Liver (tissue), 9 donors: Measurements from ENCODE around the gene PREX1. TPM values are rescaled to one million over a fixed set of nuclear protein-coding genes. Genes with fewer than 3 reads are reported as not detected.

Experiments used
- DNase-seq: peaks from one replicate; pipeline ENCODE4 v3.0.0-alpha.2; 2017; ENCODE audit warnings: low spot score
- H3K27ac ChIP-seq, 2 donors: one replicate each; pipeline ENCODE4 v1.7.0; 2013; ENCODE audit warnings: inconsistent platforms in 2 of 2, low read length in 2 of 2, control low read depth in 1 of 2, low read depth in 1 of 2, mild to moderate bottlenecking in 1 of 2
- H3K27me3 ChIP-seq, 4 donors: one replicate each; pipeline versions ENCODE4 v1.6.1 to v1.7.0; 2013; ENCODE audit warnings: low read length in 3 of 4, inconsistent platforms in 1 of 4, mild to moderate bottlenecking in 1 of 4, moderate library complexity in 1 of 4; ENCODE audit not compliant: control insufficient read depth in 4 of 4, insufficient read depth in 4 of 4
- H3K36me3 ChIP-seq, 4 donors: one replicate each; pipeline versions ENCODE4 v1.6.1 to v1.7.0; 2013; ENCODE audit warnings: low read length in 3 of 4, mild to moderate bottlenecking in 3 of 4, low read depth in 1 of 4, moderate library complexity in 1 of 4; ENCODE audit not compliant: control insufficient read depth in 4 of 4, insufficient read depth in 3 of 4
- H3K4me1 ChIP-seq, 4 donors: one replicate each; pipeline versions ENCODE4 v1.6.1 to v1.7.0; 2013; ENCODE audit warnings: low read length in 3 of 4, mild to moderate bottlenecking in 3 of 4, moderate library complexity in 1 of 4; ENCODE audit not compliant: control insufficient read depth in 4 of 4, insufficient read depth in 4 of 4
- H3K4me3 ChIP-seq, 3 donors: one replicate each; pipeline versions ENCODE4 v1.6.1 to v1.7.0; 2013; ENCODE audit warnings: low read length in 3 of 3, control low read depth in 1 of 3, low read depth in 1 of 3, mild to moderate bottlenecking in 1 of 3
- H3K9ac ChIP-seq, 2 donors: one replicate each; pipeline ENCODE4 v1.7.0; 2013; ENCODE audit warnings: low read length in 2 of 2, mild to moderate bottlenecking in 2 of 2, moderate library complexity in 2 of 2, control low read depth in 1 of 2, low read depth in 1 of 2
- H3K9me3 ChIP-seq, 4 donors: one replicate each; pipeline versions ENCODE4 v1.6.1 to v1.7.0; 2013; ENCODE audit warnings: low read length in 3 of 4; ENCODE audit not compliant: control insufficient read depth in 4 of 4
- CTCF ChIP-seq: fragments of 150-350 bp; IDR thresholded peaks from 2 replicates; pipeline ENCODE4 v1.5.1; 2017; ENCODE audit warnings: improper control_type of control experiment, low read depth, low read length; ENCODE audit not compliant: missing input control
- FOXA1 ChIP-seq: IDR thresholded peaks from 2 replicates; pipeline ENCODE4 v1.6.1; 2016; ENCODE audit warnings: antibody characterized with exemption
- FOXA2 ChIP-seq: IDR thresholded peaks from 2 replicates; pipeline ENCODE4 v1.6.1; 2016; ENCODE audit warnings: antibody characterized with exemption
- GABPA ChIP-seq, 2 donors: IDR thresholded peaks in 1 of 2; conservative IDR thresholded peaks in 1 of 2; 2 replicates each; pipeline ENCODE4 v1.6.1; 2016; ENCODE audit warnings: antibody characterized with exemption in 2 of 2, mild to moderate bottlenecking in 1 of 2, moderate library complexity in 1 of 2
- HNF4G ChIP-seq: IDR thresholded peaks from 2 replicates; pipeline ENCODE4 v1.6.1; 2016; ENCODE audit warnings: antibody characterized with exemption
- JUND ChIP-seq, 2 donors: IDR thresholded peaks; 2 replicates each; pipeline ENCODE4 v1.6.1; 2016; ENCODE audit warnings: antibody characterized with exemption in 2 of 2
- NR2F2 ChIP-seq: IDR thresholded peaks from 2 replicates; pipeline ENCODE4 v1.6.1; 2016; ENCODE audit warnings: antibody characterized with exemption
- RAD21 ChIP-seq, 2 donors: IDR thresholded peaks; 2 replicates each; pipeline ENCODE4 v1.6.1; 2016; ENCODE audit warnings: antibody characterized with exemption in 2 of 2, mild to moderate bottlenecking in 2 of 2
- REST ChIP-seq: IDR thresholded peaks from 2 replicates; pipeline ENCODE4 v1.6.1; 2016; ENCODE audit warnings: antibody characterized with exemption, mild to moderate bottlenecking
- RXRA ChIP-seq, 2 donors: IDR thresholded peaks; 2 replicates each; pipeline ENCODE4 v1.6.1; 2017 to 2018; ENCODE audit warnings: antibody characterized with exemption in 2 of 2, mild to moderate bottlenecking in 1 of 2
- SP1 ChIP-seq: IDR thresholded peaks from 2 replicates; pipeline ENCODE4 v1.6.1; 2018; ENCODE audit warnings: antibody characterized with exemption, mild to moderate bottlenecking
- TAF1 ChIP-seq: conservative IDR thresholded peaks from 2 replicates; pipeline ENCODE4 v1.6.1; 2016; ENCODE audit warnings: antibody characterized with exemption, mild to moderate bottlenecking
- YY1 ChIP-seq: IDR thresholded peaks from 2 replicates; pipeline ENCODE4 v1.6.1; 2016; ENCODE audit warnings: antibody characterized with exemption, mild to moderate bottlenecking
- WGBS: extraction: QIAGEN DNeasy Blood & Tissue Kit; methylation state at CpG from one replicate; pipeline ENCODE4 v1.1.7; 2013; 5-methylcytosine and 5-hydroxymethylcytosine counted together
- polyA plus RNA-seq, 2 donors: library from polyadenylated mRNA; stranded (reverse) in 1 of 2; unstranded in 1 of 2; fragments of 200-250 nt in 1 of 2; fragments of >200 nt in 1 of 2; fragmentation: Nextera tagmentation in 1 of 2; extraction: Ambion mirVana in 1 of 2; gene quantifications; one replicate each; pipeline versions ENCODE4 v1.2.1 to v1.2.3, GENCODE V29; 2013 to 2015
- total RNA-seq, 2 donors: library from RNA; depleted of rRNA; stranded (reverse); fragments of >200 nt; gene quantifications; one replicate each; pipeline ENCODE4 v1.2.3, GENCODE V29; 2014
- TF ChIP-seq, protein P1 (sequence below): IDR thresholded peaks from 2 replicates; pipeline ENCODE4 v1.6.1; 2016; ENCODE audit warnings: antibody characterized with exemption
- TF ChIP-seq, protein P2 (sequence below): IDR thresholded peaks from 2 replicates; pipeline ENCODE4 v1.6.1; 2016; ENCODE audit warnings: antibody characterized with exemption
- donor health status: healthy.
- donor health status: healthy.
- donor health status: healthy.
- donor health status: healthy.
- donor health status: healthy.

Gene PREX1
- total and polyA plus RNA-seq, 4 donors: 2.2 to 18.0 (median 10.8) TPM

DNA sequence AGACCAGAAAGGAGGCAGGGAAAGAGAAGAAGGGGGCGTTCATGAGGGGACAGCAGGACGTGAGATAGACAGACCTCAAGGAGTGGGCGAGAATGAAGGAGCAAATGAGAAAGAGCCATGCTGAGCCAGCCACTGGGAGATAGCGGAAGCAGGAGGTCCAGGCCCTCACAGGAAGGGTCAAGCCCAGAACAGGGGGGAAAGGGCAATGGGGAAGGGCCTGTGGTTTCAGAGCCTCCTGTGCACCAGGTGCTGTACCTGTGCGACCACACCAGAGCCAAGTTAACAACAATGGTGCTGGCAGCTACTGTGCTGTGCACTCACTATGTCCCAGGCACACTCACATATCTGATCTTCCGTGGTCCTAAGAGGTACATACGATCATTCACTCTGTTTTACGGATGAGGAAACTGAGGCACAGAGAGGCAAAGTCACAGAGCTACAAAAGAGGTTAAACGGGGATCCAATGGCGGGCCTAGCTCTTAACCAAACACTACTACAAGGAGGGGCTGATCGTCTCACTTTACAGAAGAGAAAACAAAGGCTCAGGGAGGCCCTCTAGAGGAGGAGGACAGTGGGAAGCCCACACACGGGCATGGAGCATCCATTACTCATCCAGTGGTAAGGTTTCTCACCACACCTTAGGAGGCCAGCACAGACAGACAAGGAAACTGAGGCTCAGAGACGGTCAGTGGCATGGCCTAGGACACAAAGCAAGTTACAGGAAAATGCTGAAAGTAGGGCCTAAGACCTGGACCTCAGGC lies 129.1 kb downstream of the PREX1 start:
- H3K36me3 ChIP-seq: peaks cover 0 to 4% (median 2%) of the 10 kb centered on the region in 4 donors
- H3K27ac ChIP-seq: peak overlapping the region in 1 of 2 donors; percentile 15
- no peaks in the 10 kb centered on the region for H3K27me3 ChIP-seq
- peaks cover 0 to 12% (median 7%) of the 10 kb centered on the region in 4 donors for H3K4me1 ChIP-seq
- TF ChIP-seq, protein P1, sequence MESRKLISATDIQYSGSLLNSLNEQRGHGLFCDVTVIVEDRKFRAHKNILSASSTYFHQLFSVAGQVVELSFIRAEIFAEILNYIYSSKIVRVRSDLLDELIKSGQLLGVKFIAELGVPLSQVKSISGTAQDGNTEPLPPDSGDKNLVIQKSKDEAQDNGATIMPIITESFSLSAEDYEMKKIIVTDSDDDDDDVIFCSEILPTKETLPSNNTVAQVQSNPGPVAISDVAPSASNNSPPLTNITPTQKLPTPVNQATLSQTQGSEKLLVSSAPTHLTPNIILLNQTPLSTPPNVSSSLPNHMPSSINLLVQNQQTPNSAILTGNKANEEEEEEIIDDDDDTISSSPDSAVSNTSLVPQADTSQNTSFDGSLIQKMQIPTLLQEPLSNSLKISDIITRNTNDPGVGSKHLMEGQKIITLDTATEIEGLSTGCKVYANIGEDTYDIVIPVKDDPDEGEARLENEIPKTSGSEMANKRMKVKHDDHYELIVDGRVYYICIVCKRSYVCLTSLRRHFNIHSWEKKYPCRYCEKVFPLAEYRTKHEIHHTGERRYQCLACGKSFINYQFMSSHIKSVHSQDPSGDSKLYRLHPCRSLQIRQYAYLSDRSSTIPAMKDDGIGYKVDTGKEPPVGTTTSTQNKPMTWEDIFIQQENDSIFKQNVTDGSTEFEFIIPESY: no peak
- TF ChIP-seq, protein P2, sequence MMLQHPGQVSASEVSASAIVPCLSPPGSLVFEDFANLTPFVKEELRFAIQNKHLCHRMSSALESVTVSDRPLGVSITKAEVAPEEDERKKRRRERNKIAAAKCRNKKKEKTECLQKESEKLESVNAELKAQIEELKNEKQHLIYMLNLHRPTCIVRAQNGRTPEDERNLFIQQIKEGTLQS: no peak
- TF ChIP-seq JUND (IDR thresholded peaks at IDR 0.05): no peak
- no peak for TF ChIP-seq SP1
- no peak for TF ChIP-seq GABPA (IDR thresholded peaks at IDR 0.05 in 1 of 2, conservative IDR thresholded peaks at IDR 0.05 in 1 of 2)
- no peak for TF ChIP-seq RXRA (IDR thresholded peaks at IDR 0.05)
- TF ChIP-seq FOXA2: no peak
- TF ChIP-seq RAD21 (IDR thresholded peaks at IDR 0.05): no peak
- TF ChIP-seq TAF1: no peak
- TF ChIP-seq HNF4G: no peak
- TF ChIP-seq REST: no peak
- TF ChIP-seq NR2F2: no peak
- no peak for TF ChIP-seq CTCF
- TF ChIP-seq YY1: no peak
- no peak for TF ChIP-seq FOXA1
- WGBS: 90% methylated on average over 13 of the region's 13 CpGs
- H3K9ac ChIP-seq: no peak overlapping the region
- H3K9me3 ChIP-seq: no peaks in the 10 kb centered on the region
- no peak overlapping the region for H3K4me3 ChIP-seq
- DNase-seq: no peak
